Left kidney (tissue), 2 donors: ENCODE measurements around the gene HOXB5. TPM values are rescaled to one million over a fixed set of nuclear protein-coding genes. Genes with fewer than 3 reads are reported as not detected.

Source experiments
- DNase-seq: peaks from one replicate; pipeline ENCODE4 v3.0.0-alpha.2; 2013
- polyA plus RNA-seq: library from polyadenylated mRNA; unstranded; fragments of 120-200 nt; gene quantifications from one replicate; pipeline ENCODE4 v1.2.1, GENCODE V29; 2013; ENCODE audit not compliant: insufficient read length

The HOXB5 gene
- polyA plus RNA-seq, 1 donor, result 38.2 TPM

- peak; percentile 85 for DNase-seq
Measured at GRCh38 chr17:48563385-48563838, 30.2 kb downstream of the HOXB5 start.

GRCh38 chr17:48562934-48563333 lies 30.6 kb downstream of the HOXB5 start:
- DNase-seq, result no peak

- no peak for DNase-seq
Measured at GRCh38 chr17:48561884-48562810, 31.4 kb downstream of the HOXB5 start.

GRCh38 chr17:48559840-48560817 lies 33.5 kb downstream of the HOXB5 start:
- DNase-seq, result no peak

GRCh38 chr17:48559122-48559839 lies 34.3 kb downstream of the HOXB5 start:
- no peak for DNase-seq

- DNase-seq, result no peak
Measured at GRCh38 chr17:48558831-48559121, 34.8 kb downstream of the HOXB5 start.

GRCh38 chr17:48558057-48558830 lies 35.3 kb downstream of the HOXB5 start:
- DNase-seq, result no peak

- DNase-seq, result no peak
Measured at GRCh38 chr17:48556576-48557401, 36.8 kb downstream of the HOXB5 start.

- no peak for DNase-seq
Measured at GRCh38 chr17:48556229-48556575, 37.4 kb downstream of the HOXB5 start.

- peak; percentile 96 for DNase-seq
Measured at GRCh38 chr17:48555258-48556228, 38.0 kb downstream of the HOXB5 start.

- DNase-seq, result no peak
Measured at GRCh38 chr17:48554412-48555257, 38.9 kb downstream of the HOXB5 start.

GRCh38 chr17:48553826-48554225 lies 39.8 kb downstream of the HOXB5 start:
- no peak for DNase-seq

- no peak for DNase-seq
Measured at GRCh38 chr17:48553190-48553547, 40.4 kb downstream of the HOXB5 start.

- DNase-seq, result no peak
Measured at GRCh38 chr17:48552466-48553189, 41.0 kb downstream of the HOXB5 start.

GRCh38 chr17:48551596-48552465 lies 41.7 kb downstream of the HOXB5 start:
- no peak for DNase-seq

- DNase-seq, result no peak
Measured at GRCh38 chr17:48551214-48551555, 42.4 kb downstream of the HOXB5 start.
